KOPT-K1 (cell line): ENCODE data around the gene PLCB4.
"Not testable (repeated sequence)": the region's sequence is repeated elsewhere in the genome, so short reads cannot be mapped to it uniquely, and the experiment has no call there.

Source experiments
- H3K27ac ChIP-seq: fragments of 200-600 bp; sonication (generic); 2 replicates; pipeline ENCODE4 v1.5.1; 2016; ENCODE audit warnings: antibody characterized with exemption, mild to moderate bottlenecking, low read depth, low read length; ENCODE audit not compliant: poor library complexity, severe bottlenecking
- H3K36me3 ChIP-seq: fragments of 200-600 bp; sonication (generic); 2 replicates; pipeline ENCODE4 v1.5.1; 2017; ENCODE audit warnings: antibody characterized with exemption, mild to moderate bottlenecking, low read length, moderate library complexity; ENCODE audit not compliant: insufficient read depth
- H3K9me3 ChIP-seq: fragments of 200-600 bp; sonication (generic); 2 replicates; pipeline ENCODE4 v1.5.1; 2017; ENCODE audit warnings: antibody characterized with exemption, low read length, mild to moderate bottlenecking; ENCODE audit not compliant: insufficient read depth, poor library complexity, severe bottlenecking

PLCB4 gene

GRCh38 chr20:9152139-9152538 is 83.3 kb downstream of the PLCB4 start:
- H3K9me3 ChIP-seq, H3K27ac ChIP-seq, H3K36me3 ChIP-seq: not testable (repeated sequence)

GRCh38 chr20:9154464-9155024 is 85.7 kb downstream of the PLCB4 start:
- Histone ChIP-seq H3K36me3 (no peaks in the 10 kb centered on the region), H3K27ac (no peak overlapping the region), H3K9me3 (no peaks in the 10 kb centered on the region)

GRCh38 chr20:9156529-9157280 is 87.8 kb downstream of the PLCB4 start:
- Histone ChIP-seq H3K9me3 (no peaks in the 10 kb centered on the region), H3K27ac (no peak overlapping the region), H3K36me3 (no peaks in the 10 kb centered on the region)

DNA sequence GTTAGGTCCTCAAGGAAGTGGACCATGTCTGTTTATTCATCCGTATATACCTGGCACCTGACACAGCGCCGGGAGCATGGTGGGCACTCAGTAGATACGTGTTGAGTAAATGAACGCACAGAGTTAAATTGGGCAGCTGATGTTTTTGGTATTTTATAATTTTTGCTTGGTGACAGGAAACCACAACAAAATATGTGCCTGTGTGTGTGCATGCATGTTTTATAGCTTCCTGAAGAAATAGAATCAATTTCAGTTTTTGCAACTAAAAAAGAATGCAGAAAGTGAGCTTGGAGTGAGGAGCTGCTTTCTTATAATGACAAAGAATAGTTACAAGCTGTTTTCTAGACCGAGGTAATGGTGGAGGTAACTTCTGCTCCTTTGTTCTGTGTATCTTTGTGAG is 91.4 kb downstream of the PLCB4 start:
- H3K9me3 ChIP-seq: no peaks in the 10 kb centered on the region
- H3K36me3 ChIP-seq: no peaks in the 10 kb centered on the region
- H3K27ac ChIP-seq: no peak overlapping the region

DNA sequence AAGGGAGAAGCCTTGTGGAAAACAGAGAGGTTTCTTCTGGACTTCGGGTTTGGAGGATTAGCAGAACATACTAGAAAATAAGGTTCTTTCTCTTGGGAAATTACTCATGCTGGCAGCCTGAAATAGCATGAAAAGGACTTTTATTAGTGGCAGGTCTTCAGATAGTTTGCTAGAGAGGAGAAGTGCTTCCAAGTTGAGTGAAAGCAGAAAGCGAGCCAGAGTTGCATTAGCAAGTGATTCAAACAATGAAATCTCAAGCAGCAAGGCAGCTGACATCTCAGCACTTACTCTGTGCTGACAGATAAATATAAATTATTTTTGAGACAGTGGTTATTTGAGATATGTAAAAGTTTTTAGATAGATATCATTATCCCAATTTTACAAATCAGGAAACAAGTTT is 91.9 kb downstream of the PLCB4 start:
- H3K36me3 ChIP-seq: no peaks in the 10 kb centered on the region
- H3K27ac ChIP-seq: no peak overlapping the region

GRCh38 chr20:9161311-9161710 is 92.4 kb downstream of the PLCB4 start:
- H3K36me3 ChIP-seq: no peaks in the 10 kb centered on the region
- H3K9me3 ChIP-seq: no peaks in the 10 kb centered on the region
- H3K27ac ChIP-seq: no peak overlapping the region

More for the DNA sequence above, 91.9 kb downstream of the PLCB4 start:
- no peaks in the 10 kb centered on the region for H3K9me3 ChIP-seq

GRCh38 chr20:9163251-9163650 is 94.4 kb downstream of the PLCB4 start:
- Histone ChIP-seq H3K36me3 (no peaks in the 10 kb centered on the region), H3K27ac (no peak overlapping the region), H3K9me3 (no peaks in the 10 kb centered on the region)

DNA sequence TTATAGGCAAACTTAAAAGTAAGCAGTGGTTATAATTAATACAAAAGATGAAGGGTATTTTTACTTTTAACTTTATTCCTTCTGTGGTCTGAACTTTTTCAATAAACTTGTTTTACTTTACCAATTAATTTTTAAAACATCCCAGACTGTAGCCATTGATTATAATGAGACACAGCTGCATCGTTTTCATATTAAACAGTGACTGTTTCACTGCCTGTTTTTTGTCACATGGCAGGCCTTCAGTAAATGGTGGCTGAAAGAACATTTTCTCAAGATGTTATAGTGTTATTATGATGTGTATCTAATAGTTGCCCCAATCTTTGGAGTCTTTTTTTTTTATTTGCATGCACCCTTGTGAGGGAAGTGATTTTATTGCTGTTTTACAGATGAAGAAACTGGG is 95.1 kb downstream of the PLCB4 start:
- Histone ChIP-seq H3K9me3 (no peaks in the 10 kb centered on the region), H3K27ac (no peak overlapping the region), H3K36me3 (no peaks in the 10 kb centered on the region)

GRCh38 chr20:9165261-9165660 is 96.4 kb downstream of the PLCB4 start:
- H3K27ac ChIP-seq: no peak overlapping the region
- no peaks in the 10 kb centered on the region for H3K36me3 ChIP-seq
- no peaks in the 10 kb centered on the region for H3K9me3 ChIP-seq

DNA sequence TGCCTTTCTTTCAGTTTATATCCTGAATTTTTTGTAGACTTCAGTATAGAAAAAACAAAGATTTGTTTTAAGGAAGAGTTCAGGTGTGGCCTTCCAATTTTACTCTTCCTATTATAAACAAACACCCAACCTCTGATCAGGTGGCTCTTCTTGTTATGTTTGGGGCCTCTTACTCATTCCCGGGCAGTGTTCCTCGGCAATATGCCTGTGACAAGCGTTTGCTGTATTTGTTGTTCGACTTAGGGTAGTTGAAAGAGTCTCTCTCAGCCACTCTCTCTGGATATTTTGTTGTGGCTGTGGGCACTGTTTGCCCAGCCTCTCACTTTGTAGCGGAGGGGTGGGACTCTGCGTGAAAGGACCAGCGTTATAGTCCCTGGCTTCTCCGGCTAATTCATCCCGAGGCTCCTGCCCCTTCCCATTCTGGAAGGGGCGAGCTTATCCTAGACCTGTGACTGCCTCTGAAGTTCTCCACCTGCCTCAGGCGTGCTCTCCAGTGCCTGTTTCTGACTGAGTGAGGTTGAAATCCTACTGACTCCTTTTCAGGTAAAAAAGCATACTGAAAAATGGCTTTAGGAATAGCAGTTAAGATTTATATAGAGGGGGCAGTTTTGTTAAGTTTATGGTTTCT is 97.4 kb downstream of the PLCB4 start:
- H3K36me3 ChIP-seq: no peaks in the 10 kb centered on the region

DNA sequence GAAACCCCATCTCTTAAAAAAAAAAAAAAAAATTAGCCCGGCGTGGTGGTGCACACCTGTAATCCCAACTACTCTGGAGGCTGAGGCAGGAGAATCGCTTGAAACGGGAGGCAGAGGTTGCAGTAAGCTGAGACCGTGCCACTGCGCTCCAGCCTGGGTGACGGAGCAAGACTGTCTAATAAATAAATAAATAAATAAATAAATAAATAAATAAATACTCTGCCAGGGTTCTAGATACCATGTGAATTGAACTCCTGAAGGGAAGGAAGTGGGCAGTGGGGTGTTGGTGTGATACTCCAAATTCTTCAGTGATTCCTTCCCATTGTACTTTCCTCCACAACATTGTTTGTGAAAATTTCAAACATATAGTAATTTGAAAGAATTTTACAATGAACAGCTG is 100.5 kb downstream of the PLCB4 start:
- H3K36me3 ChIP-seq: no peaks in the 10 kb centered on the region
- no peaks in the 10 kb centered on the region for H3K9me3 ChIP-seq
- no peak overlapping the region for H3K27ac ChIP-seq

More for the DNA sequence above, 97.4 kb downstream of the PLCB4 start:
- Histone ChIP-seq H3K9me3 (no peaks in the 10 kb centered on the region), H3K27ac (no peak overlapping the region)

GRCh38 chr20:9172851-9173250 is 104.0 kb downstream of the PLCB4 start:
- no peaks in the 10 kb centered on the region for H3K9me3 ChIP-seq

GRCh38 chr20:9177278-9177677 is 108.4 kb downstream of the PLCB4 start:
- H3K9me3 ChIP-seq: no peaks in the 10 kb centered on the region
- no peaks in the 10 kb centered on the region for H3K36me3 ChIP-seq
- no peak overlapping the region for H3K27ac ChIP-seq

More at GRCh38 chr20:9172851-9173250, 104.0 kb downstream of the PLCB4 start:
- Histone ChIP-seq H3K36me3 (no peaks in the 10 kb centered on the region), H3K27ac (no peak overlapping the region)

GRCh38 chr20:9179193-9179802 is 110.4 kb downstream of the PLCB4 start:
- no peak overlapping the region for H3K27ac ChIP-seq

GRCh38 chr20:9179867-9180266 is 111.0 kb downstream of the PLCB4 start:
- Histone ChIP-seq H3K36me3 (no peaks in the 10 kb centered on the region), H3K9me3 (no peaks in the 10 kb centered on the region), H3K27ac (no peak overlapping the region)

More at GRCh38 chr20:9179193-9179802, 110.4 kb downstream of the PLCB4 start:
- Histone ChIP-seq H3K36me3 (no peaks in the 10 kb centered on the region), H3K9me3 (no peaks in the 10 kb centered on the region)
